Activated T-cell treated with anti-CD3 and anti-CD28 coated beads for 1 hour (primary cell): ENCODE results near the gene UXT.
"Not testable (repeated sequence)": the region's sequence is repeated elsewhere in the genome, so short reads cannot be mapped to it uniquely, and the experiment has no call there.

ENCODE experiments used
- DNase-seq: peaks from one replicate; pipeline ENCODE4 v3.0.0-alpha.2; 2020; ENCODE audit warnings: low read depth

UXT gene

DNA sequence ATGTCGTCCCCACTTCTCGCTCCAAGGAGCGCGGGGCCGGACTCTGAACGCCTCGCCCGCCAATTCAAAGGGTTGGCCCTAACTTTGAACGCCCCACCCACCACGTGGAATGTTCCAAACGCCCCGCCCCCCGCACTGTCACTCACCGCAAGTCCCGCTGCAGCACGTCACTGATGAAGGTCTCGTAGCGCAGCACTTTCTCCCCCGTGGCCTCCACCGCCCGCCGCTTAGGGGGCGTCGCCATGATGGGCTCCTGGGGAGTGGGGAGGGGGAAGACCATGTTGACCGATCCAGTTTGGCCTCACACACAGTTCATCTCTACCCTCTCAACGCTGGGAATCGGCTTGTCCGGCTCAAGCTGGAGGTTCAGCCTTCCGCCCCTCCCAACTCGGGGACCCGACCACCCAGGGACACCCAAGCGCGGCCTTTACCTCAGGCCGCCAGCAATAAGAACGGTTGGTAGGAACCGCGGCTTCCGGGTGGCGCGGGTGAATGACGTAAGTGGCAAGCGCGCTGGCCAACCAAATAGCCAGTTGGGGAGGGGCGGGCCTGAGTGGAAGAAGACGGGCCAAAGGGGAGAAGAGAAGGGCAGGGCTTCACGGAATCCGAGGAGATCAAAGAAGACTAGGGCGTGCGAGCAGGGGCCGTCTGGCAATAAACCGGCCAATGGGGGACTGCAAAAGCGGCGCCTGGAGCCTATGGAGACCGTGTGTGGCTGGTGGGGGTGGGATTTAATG lies at the start of gene UXT:
Gene UXT, minus strand, starts transcription at position 497 of the 737 bp plus-strand sequence. Its CDS starts 253 bp downstream, at position 244.
- peak; percentile 80 for DNase-seq

- DNase-seq = no peak
Observed at GRCh38 chrX:47707031-47707780, 48.2 kb upstream of the UXT start.

- no peak for DNase-seq
Observed at GRCh38 chrX:47706575-47706974, 47.6 kb upstream of the UXT start.

DNA sequence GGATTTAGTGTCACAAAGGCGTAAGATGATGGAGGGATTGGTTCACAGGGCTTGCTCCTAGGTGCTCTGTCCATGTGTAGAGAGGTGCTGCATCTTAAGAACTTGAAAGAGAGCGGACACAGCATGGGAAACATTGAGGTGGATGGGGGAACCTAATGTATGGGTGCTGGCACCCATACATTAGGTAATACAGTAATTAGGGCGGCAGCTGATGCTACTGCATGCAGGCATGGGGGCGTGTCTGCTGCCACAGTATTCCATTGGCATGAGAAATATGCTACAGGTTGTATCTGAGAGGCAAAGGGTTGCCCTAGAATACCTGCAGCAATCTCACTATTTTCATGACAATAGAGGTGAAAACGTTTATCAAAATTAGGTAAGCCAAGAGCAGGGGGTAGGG lies 45.8 kb upstream of the UXT start:
- no peak for DNase-seq

DNA sequence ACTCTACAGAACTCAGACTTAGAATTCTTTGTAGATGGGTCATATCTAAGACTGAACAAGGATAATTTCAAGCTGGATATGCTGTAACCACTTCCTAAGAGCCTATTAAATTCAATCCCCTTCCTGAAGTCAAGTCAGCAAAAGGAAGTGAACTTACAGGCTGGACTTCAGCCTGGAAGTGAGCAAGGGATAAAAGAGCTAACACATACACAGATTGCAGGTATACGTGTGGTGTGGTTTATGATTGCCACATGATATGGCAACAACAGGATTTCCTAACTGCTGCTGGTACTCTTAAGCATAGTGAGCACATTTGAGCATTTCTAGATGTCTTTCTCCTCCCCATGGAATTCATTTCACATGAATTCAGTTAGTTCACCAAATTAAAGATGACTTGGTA lies 38.2 kb upstream of the UXT start:
- DNase-seq = no peak

- no peak for DNase-seq
Observed at GRCh38 chrX:47690175-47690574, 31.2 kb upstream of the UXT start.

GRCh38 chrX:47687263-47687662 lies 28.3 kb upstream of the UXT start:
- no peak for DNase-seq

- no peak for DNase-seq
Observed at GRCh38 chrX:47683829-47684205, 24.8 kb upstream of the UXT start.

- no peak for DNase-seq
Observed at GRCh38 chrX:47683184-47683828, 24.3 kb upstream of the UXT start.

- not testable (repeated sequence) for DNase-seq
Observed at GRCh38 chrX:47675959-47676859, 17.2 kb upstream of the UXT start.

- DNase-seq = no peak
Observed at GRCh38 chrX:47674776-47675175, 15.8 kb upstream of the UXT start.

DNA sequence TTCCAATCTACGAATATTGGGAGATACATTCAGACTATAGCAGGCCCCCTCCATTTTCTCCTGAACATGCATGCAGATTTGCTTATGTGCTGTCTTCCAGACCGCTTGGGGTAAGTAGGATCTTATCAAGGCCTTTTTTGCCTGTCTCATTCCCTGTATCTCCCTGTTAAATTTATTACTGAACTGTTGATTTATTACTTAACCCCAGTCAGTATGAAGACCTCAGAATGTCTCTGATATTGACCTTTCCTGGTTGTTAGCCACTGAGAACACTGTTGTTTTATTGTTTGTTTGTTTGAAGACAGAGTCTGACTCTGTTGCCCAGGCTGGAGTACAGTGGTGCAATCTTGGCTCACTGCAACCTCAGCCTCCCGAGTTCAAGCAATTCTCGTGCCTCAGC lies 6.8 kb upstream of the UXT start:
- DNase-seq = not testable (repeated sequence)

DNA sequence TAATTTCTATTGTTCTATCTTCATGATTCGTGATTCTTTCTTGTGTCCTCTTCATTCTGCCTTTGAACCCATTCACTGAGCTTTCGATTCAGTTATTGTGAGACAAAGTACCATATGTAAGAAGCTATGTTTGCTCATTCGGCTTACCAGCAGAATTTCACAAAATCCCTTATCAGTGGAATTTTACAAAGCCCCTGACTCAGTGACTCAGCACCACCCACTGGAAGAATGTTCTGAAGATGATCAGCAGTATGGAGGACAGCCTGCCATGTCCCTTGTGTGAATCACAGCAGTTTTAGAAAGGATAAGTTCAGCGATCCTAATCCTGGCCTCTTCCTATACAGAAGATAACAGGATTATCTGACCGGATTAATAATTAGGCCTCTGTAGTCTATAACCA lies 5.8 kb upstream of the UXT start:
- no peak for DNase-seq

DNA sequence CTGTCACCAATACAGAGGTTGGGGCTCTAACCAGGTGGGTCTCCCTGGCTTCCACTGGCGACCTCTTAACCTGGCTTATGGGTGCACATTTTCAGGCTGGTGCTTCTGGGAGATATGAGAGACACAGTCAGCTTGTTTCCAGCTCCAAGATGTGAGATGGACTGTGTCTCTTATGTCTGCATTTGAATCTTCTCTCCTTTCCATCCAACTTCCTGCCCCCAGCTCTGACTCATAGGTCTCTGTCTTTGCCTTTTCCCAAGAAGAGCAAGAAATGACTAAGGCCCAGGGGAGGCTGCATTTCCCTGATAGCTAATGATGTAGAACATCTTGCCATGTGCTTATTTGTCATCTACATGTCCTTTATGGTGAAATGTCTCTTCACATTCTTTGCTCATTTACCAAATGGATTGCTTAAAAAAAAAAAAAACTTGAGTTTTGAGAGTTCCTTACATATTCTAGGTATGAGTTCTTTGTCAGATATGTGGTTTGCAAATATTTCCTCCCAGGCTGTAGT lies 3.2 kb upstream of the UXT start:
- no peak for DNase-seq

DNA sequence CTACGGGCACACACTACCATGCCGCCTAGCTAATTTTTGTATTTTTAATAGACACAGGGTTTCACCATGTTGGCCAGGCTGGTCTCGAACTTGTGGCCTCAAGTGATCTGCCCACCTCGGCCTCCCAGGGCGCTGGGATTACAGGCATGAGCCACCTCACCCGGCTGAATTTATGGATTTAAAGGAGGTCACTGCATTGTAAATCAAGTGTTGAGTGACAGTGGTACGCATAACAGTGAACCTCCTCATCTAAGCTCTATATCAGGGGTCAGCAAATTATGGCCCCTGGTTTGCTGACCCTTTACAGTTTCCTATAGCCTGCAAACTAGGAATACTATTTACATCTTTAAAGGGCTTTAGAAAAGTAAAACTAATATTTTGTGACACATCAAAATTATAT lies 2.6 kb upstream of the UXT start:
- no peak for DNase-seq

DNA sequence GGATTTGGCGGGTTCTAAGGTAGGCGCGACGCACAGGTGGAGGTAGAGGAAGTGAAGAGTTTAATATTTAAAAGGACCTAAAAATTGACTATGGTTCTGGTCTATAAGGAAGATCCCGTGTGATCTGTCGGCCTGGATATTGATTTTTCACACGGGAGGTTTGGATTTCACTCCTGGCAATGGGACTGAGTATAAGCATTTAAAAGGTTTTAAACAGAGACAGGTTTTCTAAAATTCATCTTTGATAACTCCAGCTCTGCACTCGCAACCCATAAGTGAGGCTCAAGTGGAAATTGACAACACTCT lies 394 bp upstream of the UXT start:
- no peak for DNase-seq

DNA sequence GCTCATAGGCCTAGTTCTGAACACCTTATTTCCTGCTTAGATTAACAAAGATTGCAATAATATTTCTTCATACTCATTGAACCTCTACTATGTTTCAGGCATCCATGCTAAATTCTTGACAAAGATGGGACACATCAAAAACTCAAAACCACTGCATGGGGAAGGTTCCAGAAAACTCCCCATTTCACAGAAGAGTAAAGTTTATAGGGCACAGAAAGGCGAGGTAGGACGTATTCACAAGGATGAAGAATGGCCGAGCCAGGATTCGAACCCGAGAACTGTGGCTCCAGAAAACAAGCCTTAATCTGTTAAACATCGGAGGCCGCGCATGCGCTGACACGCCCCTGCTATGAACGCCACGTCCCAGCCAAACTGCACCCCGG lies 688 bp downstream of the UXT start:
- DNase-seq = no peak

- no peak for DNase-seq
Observed at GRCh38 chrX:47651043-47651905, 7.7 kb downstream of the UXT start.

GRCh38 chrX:47650164-47651042 lies 8.6 kb downstream of the UXT start, which contains the start of gene ELK1:
Gene ELK1, minus strand, starts transcription at chrX:47650563. Its CDS starts 9,122 bp downstream, at chrX:47641441.
- DNase-seq = peak; percentile 73

DNA sequence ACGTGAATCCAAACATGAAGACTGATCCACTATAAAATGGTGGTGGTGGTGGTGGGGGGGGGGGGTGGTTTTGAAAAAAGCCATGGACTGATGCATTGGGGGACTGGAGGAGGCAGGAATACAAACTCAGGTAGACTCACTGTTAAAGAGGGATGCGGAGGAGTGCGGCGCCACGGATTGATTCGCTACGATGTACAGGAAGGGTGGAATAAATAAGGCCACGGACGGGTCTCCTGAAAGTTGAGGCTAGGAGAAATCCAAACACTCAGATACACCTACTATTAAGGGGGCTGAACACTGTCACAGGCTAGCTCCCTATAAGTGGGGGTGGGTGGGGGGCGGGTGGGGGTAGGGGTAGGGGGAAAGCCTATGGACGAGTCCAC lies 9.2 kb downstream of the UXT start:
- no peak for DNase-seq
